IMR-90 (cell line): Measurements from ENCODE around the gene RHPN2. TPM values are rescaled to one million over a fixed set of nuclear protein-coding genes. Genes with fewer than 3 reads are reported as not detected.

Experiments used
- ATAC-seq: fragments of 200-7000 bp; cut with Tn5 transposase; 2 replicates; pipeline ENCODE4 v1.9.1; 2020; ENCODE audit warnings: low read depth, mild to moderate bottlenecking, moderate library complexity
- BruUV-seq: library from RNA; stranded (reverse); fragments of 400-500 nt; replicated peaks from 2 replicates; lab custom pipeline; 2021; lab: Mats Ljungman, UMichigan
- CTCF ChIA-PET: fragments of 300-600 bp; formaldehyde crosslinking; extraction: SDS; loops from one replicate; lab custom pipeline; 2021; ENCODE audit warnings: antibody characterized with exemption; lab: Yijun Ruan, JAX
- POLR2A ChIA-PET: fragments of 300-600 bp; sonication (Branson Sonifier 250); formaldehyde crosslinking; loops from one replicate; lab custom pipeline; 2022; ENCODE audit warnings: antibody characterized with exemption; ENCODE audit not compliant: unreplicated experiment; lab: Charles Lee
- DNase-seq: peaks from one replicate; pipeline ENCODE4 v3.0.0; 2013
- H2AFZ ChIP-seq: replicated peaks from 2 replicates; pipeline ENCODE3; 2013; ENCODE audit warnings: low read length, mild to moderate bottlenecking; ENCODE audit not compliant: poor library complexity
- H2AK5ac ChIP-seq: 2 replicates; pipeline ENCODE4 v1.6.1; 2013; ENCODE audit warnings: low read depth, low read length, inconsistent platforms
- H2AK9ac ChIP-seq: replicated peaks from 2 replicates; pipeline ENCODE3; 2013; ENCODE audit warnings: mild to moderate bottlenecking, low read depth, low read length, moderate library complexity; ENCODE audit not compliant: poor library complexity
- H2BK120ac ChIP-seq: 2 replicates; pipeline ENCODE4 v1.6.1; 2013; ENCODE audit warnings: low read depth, low read length, inconsistent platforms
- H2BK15ac ChIP-seq: 3 replicates; pipeline ENCODE4 v1.6.1; 2013; ENCODE audit warnings: low read depth, low read length, inconsistent platforms
- H2BK20ac ChIP-seq: 2 replicates; pipeline ENCODE4 v1.6.1; 2013; ENCODE audit warnings: low read depth, mild to moderate bottlenecking, inconsistent platforms, low read length, moderate library complexity
- H2BK5ac ChIP-seq: 2 replicates; pipeline ENCODE4 v1.6.1; 2013; ENCODE audit warnings: mild to moderate bottlenecking, low read depth, low read length, inconsistent platforms; ENCODE audit not compliant: poor library complexity, severe bottlenecking
- H3K14ac ChIP-seq: replicated peaks from 2 replicates; pipeline ENCODE4 v1.6.1; 2013; ENCODE audit warnings: low read depth, low read length, inconsistent platforms
- H3K18ac ChIP-seq: 2 replicates; pipeline ENCODE4 v1.6.1; 2013; ENCODE audit warnings: low read depth, low read length, control low read depth
- H3K23ac ChIP-seq: 2 replicates; pipeline ENCODE4 v1.6.1; 2013; ENCODE audit warnings: low read depth, low read length, inconsistent platforms
- H3K27ac ChIP-seq: 2 replicates; pipeline ENCODE4 v1.5.1; 2013; ENCODE audit warnings: mild to moderate bottlenecking, control low read depth, low read length; ENCODE audit not compliant: insufficient read depth
- H3K27me3 ChIP-seq: 2 replicates; pipeline ENCODE4 v1.6.1; 2013; ENCODE audit warnings: low read length; ENCODE audit not compliant: control insufficient read depth, insufficient read depth
- H3K36me3 ChIP-seq: 2 replicates; pipeline ENCODE4 v1.6.1; 2013; ENCODE audit warnings: low read length, mixed read lengths; ENCODE audit not compliant: control insufficient read depth, insufficient read depth
- H3K4ac ChIP-seq: 2 replicates; pipeline ENCODE4 v1.6.1; 2013; ENCODE audit warnings: low read depth, low read length, inconsistent platforms
- H3K4me1 ChIP-seq: 2 replicates; pipeline ENCODE4 v1.6.1; 2013; ENCODE audit warnings: low read length, mixed read lengths; ENCODE audit not compliant: control insufficient read depth, insufficient read depth
- H3K4me2 ChIP-seq: 2 replicates; pipeline ENCODE4 v1.6.1; 2013; ENCODE audit warnings: low read depth, mild to moderate bottlenecking, control low read depth, low read length, moderate library complexity
- H3K4me3 ChIP-seq: 2 replicates; pipeline ENCODE4 v1.5.1; 2013; ENCODE audit warnings: low read depth, mild to moderate bottlenecking, control low read depth, low read length, moderate library complexity; ENCODE audit not compliant: insufficient read depth
- H3K56ac ChIP-seq: 2 replicates; pipeline ENCODE4 v1.6.1; 2013; ENCODE audit warnings: low read length, inconsistent platforms; ENCODE audit not compliant: insufficient read depth; ENCODE audit errors: extremely low read depth
- H3K79me1 ChIP-seq, 2 experiments: 2 replicates each; pipeline ENCODE4 v1.6.1; 2013; ENCODE audit warnings: low read length in 2 of 2, inconsistent platforms in 1 of 2, low read depth in 1 of 2
- H3K9ac ChIP-seq: 2 replicates; pipeline ENCODE4 v1.6.1; 2013; ENCODE audit warnings: low read depth, low read length, control low read depth
- H3K9me1 ChIP-seq: 2 replicates; pipeline ENCODE4 v1.6.1; 2013; ENCODE audit warnings: low read length, inconsistent platforms; ENCODE audit not compliant: insufficient read depth
- H3K9me3 ChIP-seq: 2 replicates; pipeline ENCODE4 v1.6.1; 2013; ENCODE audit warnings: low read length; ENCODE audit not compliant: control insufficient read depth, insufficient read depth
- H4K20me1 ChIP-seq: 2 replicates; pipeline ENCODE4 v1.6.1; 2013; ENCODE audit warnings: low read length, inconsistent platforms; ENCODE audit not compliant: insufficient read depth
- H4K5ac ChIP-seq: 2 replicates; pipeline ENCODE4 v1.6.1; 2013; ENCODE audit warnings: mild to moderate bottlenecking, low read depth, low read length, control low read depth
- H4K8ac ChIP-seq, 2 experiments: 2 replicates each; pipeline ENCODE4 v1.6.1; 2013; ENCODE audit warnings: low read depth in 2 of 2, low read length in 2 of 2, control low read depth in 1 of 2, inconsistent platforms in 1 of 2
- H4K91ac ChIP-seq: 2 replicates; pipeline ENCODE4 v1.6.1; 2013; ENCODE audit warnings: low read depth, low read length, inconsistent platforms; ENCODE audit not compliant: insufficient read depth
- CEBPB ChIP-seq: IDR thresholded peaks from 2 replicates; pipeline ENCODE4 v1.6.1; 2012; ENCODE audit warnings: low read depth, low read length, improper control_type of control experiment
- USF2 ChIP-seq: fragments of 150-350 bp; IDR thresholded peaks from 2 replicates; pipeline ENCODE4 v1.6.1; 2017; ENCODE audit warnings: mild to moderate bottlenecking, antibody characterized with exemption, low read length, low read depth
- WGBS, 2 experiments: methylation state at CpG; one replicate each; pipeline versions ENCODE4 v1.1.5 to v1.1.7; 2013; ENCODE audit warnings: missing lambda C conversion rate in 2 of 2; ENCODE audit not compliant: insufficient read length in 1 of 2; ENCODE audit errors: extremely low coverage in 2 of 2; 5-methylcytosine and 5-hydroxymethylcytosine counted together
- dilution Hi-C: fragments of 300-500 bp; cut with HindIII; formaldehyde crosslinking; loops from one replicate; pipeline ENCODE4 v1.14.3; 2018; ENCODE audit warnings: low sequenced_read_pairs; ENCODE audit not compliant: unreplicated experiment
- in situ Hi-C: fragments of 300-500 bp; cut with MboI; formaldehyde crosslinking; loops from 3 replicates; pipeline ENCODE4 v1.14.3; 2019; ENCODE audit warnings: low sequenced_read_pairs, inconsistent platforms, mixed read lengths
- intact Hi-C: fragments of 100-400 bp; cut with micrococcal nuclease; formaldehyde crosslinking; loops from 2 replicates; pipeline ENCODE4 v1.10.0; 2022
- polyA plus RNA-seq, 3 experiments: library from polyadenylated mRNA; depleted of rRNA; stranded (reverse); fragments of >200 nt; gene quantifications; 2 replicates each; pipeline ENCODE4 v1.2.3, GENCODE V29; 2012; ENCODE audit warnings: low replicate concordance in 1 of 3
- total RNA-seq: library from RNA; depleted of rRNA; stranded (reverse); fragments of >200 nt; gene quantifications from 2 replicates; pipeline ENCODE4 v1.2.3, GENCODE V29; 2012

RHPN2 gene
- total and polyA plus RNA-seq, 2 of the 4 experiments (the other 2 are of a cell fraction): 2.3 to 4.0 TPM

GRCh38 chr19:33052352-33052972 lies 12.2 kb downstream of the RHPN2 start:
- no peaks in the 10 kb centered on the region for H3K9me3 ChIP-seq
- no peaks in the 10 kb centered on the region for H3K27me3 ChIP-seq
- H2AFZ ChIP-seq: no peak overlapping the region
- H3K36me3 ChIP-seq: peaks cover 2% of the 10 kb centered on the region; the same call in 1 of the 2 replicates
- no peak overlapping the region for H3K23ac ChIP-seq
- ATAC-seq (peak; percentile 57), DNase-seq (peak; percentile 54)
- no peaks in the 10 kb centered on the region; the same call in 1 of the 2 replicates for H3K9me1 ChIP-seq
- TF ChIP-seq CEBPB: peak; percentile 98
- no peak for TF ChIP-seq USF2
- no peak overlapping the region for H3K27ac ChIP-seq
- POLR2A ChIA-PET: no interaction called here
- no peak overlapping the region for H3K18ac ChIP-seq
- no peak overlapping the region for H3K4me2 ChIP-seq
- H2AK9ac ChIP-seq: no peak overlapping the region
- H2BK120ac ChIP-seq: no peak overlapping the region
- H3K4me1 ChIP-seq: peaks cover 5% of the 10 kb centered on the region
- no peak overlapping the region for H4K5ac ChIP-seq
- H3K14ac ChIP-seq: no peak overlapping the region
- no peak overlapping the region for H2BK15ac ChIP-seq
- H3K4me3 ChIP-seq: no peak overlapping the region
- H4K20me1 ChIP-seq: no peaks in the 10 kb centered on the region
- no peak overlapping the region for H3K9ac ChIP-seq
- in situ Hi-C loops (no loop called here), intact Hi-C loops (no loop called here), dilution Hi-C loops (no loop called here)
- no peak overlapping the region for H3K4ac ChIP-seq
- no TSS peak for BruUV-seq
- no peak overlapping the region for H2AK5ac ChIP-seq
- H3K56ac ChIP-seq: no peak overlapping the region
- H4K91ac ChIP-seq: no peak overlapping the region
- H2BK20ac ChIP-seq: no peak overlapping the region
- 67% methylated on average over 1 of the region's 8 CpGs; no CpG with 5 or more reads in 1 of the 2 experiments for WGBS, 2 experiments
- H2BK5ac ChIP-seq: no peak overlapping the region
- no peak overlapping the region for H4K8ac ChIP-seq
- CTCF ChIA-PET: no interaction called here
- H3K79me1 ChIP-seq: peaks cover 3 to 4% of the 10 kb centered on the region in 2 experiments; a peak in 1 of 4 replicates
